Measurements from ENCODE around the gene SH3BGR. TPM values are rescaled to one million over a fixed set of nuclear protein-coding genes. Genes with fewer than 3 reads are reported as not detected.
A peak's percentile ranks its signal among the peaks of the same experiment; 100 is the strongest.

Gene SH3BGR
- total and polyA plus RNA-seq, 10 of the 15 experiments (the other 5 are each of a cell fraction or from before 2014, with no cell fraction given): 0.45 to 3.5 (median 1.7) TPM

GRCh38 chr21:39525601-39526000, 73.8 kb downstream of the SH3BGR start:
- no peaks in the 10 kb centered on the region for H3K9me3 ChIP-seq (replicated peaks; ENCODE audit: control insufficient read depth, insufficient read depth, low read length)
- WGBS (ENCODE audit: insufficient coverage, insufficient replicate concordance, low lambda C conversion rate, missing lambda C conversion rate): 24% methylated on average over 12 of the region's 12 CpGs
- intact Hi-C loops (cut with micrococcal nuclease; ENCODE audit: unreplicated experiment) (no loop called here), in situ Hi-C loops (cut with MboI) (loop anchor here (10.0 kb wide), 1 partner anchor 1609 kb away; no protein-coding TSS in a partner anchor)
- no peak overlapping the region for H3K9ac ChIP-seq (ENCODE audit: control insufficient read depth, insufficient read depth, low read length)
- H3K4me3 ChIP-seq: no peak overlapping the region
- CTCF ChIA-PET: no interaction called here
- H3K4me1 ChIP-seq (ENCODE audit: control insufficient read depth, insufficient read depth, low read length): no peaks in the 10 kb centered on the region
- DNase-seq (ENCODE audit: low read depth, low spot score) (no peak), ATAC-seq (peak; percentile 56), FAIRE-seq (no peak)
- POLR2A ChIA-PET: no interaction called here
- no peaks in the 10 kb centered on the region for H4K20me1 ChIP-seq (ENCODE audit: control insufficient read depth, insufficient read depth)
- BruUV-seq (replicated peaks): no TSS peak
- H3K79me2 ChIP-seq (ENCODE audit: control insufficient read depth, insufficient read depth, low read length): no peaks in the 10 kb centered on the region
- SMC1A ChIA-PET (ENCODE audit: uncharacterized antibody, unreplicated experiment): no interaction called here
- RAD21 ChIA-PET (ENCODE audit: unreplicated experiment): no interaction called here
- no peak overlapping the region for H2AFZ ChIP-seq (ENCODE audit: control insufficient read depth, low read depth, low read length)
- no peaks in the 10 kb centered on the region for H3K27me3 ChIP-seq (replicated peaks in 1 of 2; ENCODE audit: control insufficient read depth in 2 of 2, insufficient read depth in 2 of 2, low read length in 1 of 2)
- no peak overlapping the region for H3K4me2 ChIP-seq (ENCODE audit: control insufficient read depth, insufficient read depth)
- no peak overlapping the region for H3K27ac ChIP-seq (ENCODE audit: control insufficient read depth, insufficient read depth)
- no peaks in the 10 kb centered on the region for H3K36me3 ChIP-seq (ENCODE audit: control insufficient read depth in 2 of 2, insufficient read depth in 2 of 2, low read length in 1 of 2)
- TF ChIP-seq SPI1 (IDR thresholded peaks at IDR 0.05; ENCODE audit: borderline replicate concordance, insufficient read depth, low read depth, low read length) (peak; percentile 24; the same call in 1 of the 2 replicates), TCF12 (IDR thresholded peaks at IDR 0.05; ENCODE audit: low read depth, low read length) (no peak)

GRCh38 chr21:39527067-39527595, 75.4 kb downstream of the SH3BGR start:
- no peak overlapping the region for H3K27ac ChIP-seq (ENCODE audit: control insufficient read depth, insufficient read depth)
- no peak overlapping the region for H3K4me2 ChIP-seq (ENCODE audit: control insufficient read depth, insufficient read depth)
- FAIRE-seq (no peak), ATAC-seq (no peak), DNase-seq (ENCODE audit: low read depth, low spot score) (no peak)
- no peaks in the 10 kb centered on the region for H4K20me1 ChIP-seq (ENCODE audit: control insufficient read depth, insufficient read depth)
- 3% methylated on average over 5 of the region's 5 CpGs for WGBS (ENCODE audit: insufficient coverage, insufficient replicate concordance, low lambda C conversion rate, missing lambda C conversion rate)
- H3K27me3 ChIP-seq (replicated peaks in 1 of 2; ENCODE audit: control insufficient read depth in 2 of 2, insufficient read depth in 2 of 2, low read length in 1 of 2): no peaks in the 10 kb centered on the region
- ChIA-PET RAD21 (ENCODE audit: unreplicated experiment) (no interaction called here), SMC1A (ENCODE audit: uncharacterized antibody, unreplicated experiment) (no interaction called here), CTCF (interaction anchor here (2.2 kb wide), 1 partner anchor 9 kb away, joined by 8 read pairs; no protein-coding TSS in a partner anchor), POLR2A (no interaction called here)
- H3K36me3 ChIP-seq (ENCODE audit: control insufficient read depth in 2 of 2, insufficient read depth in 2 of 2, low read length in 1 of 2): no peaks in the 10 kb centered on the region
- no peaks in the 10 kb centered on the region for H3K4me1 ChIP-seq (ENCODE audit: control insufficient read depth, insufficient read depth, low read length)
- BruUV-seq (replicated peaks): no TSS peak
- no peaks in the 10 kb centered on the region for H3K79me2 ChIP-seq (ENCODE audit: control insufficient read depth, insufficient read depth, low read length)
- intact Hi-C loops (cut with micrococcal nuclease; ENCODE audit: unreplicated experiment) (no loop called here), in situ Hi-C loops (cut with MboI) (loop anchor here (10.0 kb wide), 1 partner anchor 1608 kb away; no protein-coding TSS in a partner anchor)
- no peak overlapping the region for H2AFZ ChIP-seq (ENCODE audit: control insufficient read depth, low read depth, low read length)
- no peak overlapping the region for H3K4me3 ChIP-seq
- no peaks in the 10 kb centered on the region for H3K9me3 ChIP-seq (replicated peaks; ENCODE audit: control insufficient read depth, insufficient read depth, low read length)
- H3K9ac ChIP-seq (ENCODE audit: control insufficient read depth, insufficient read depth, low read length): no peak overlapping the region
- TF ChIP-seq PAX8 (IDR thresholded peaks at IDR 0.05): no peak
- no peak for TF ChIP-seq FOXM1 (IDR thresholded peaks at IDR 0.05; ENCODE audit: low read depth, low read length)
- TF ChIP-seq BHLHE40 (IDR thresholded peaks at IDR 0.05; ENCODE audit: borderline replicate concordance in 1 of 2, low read depth in 2 of 2, low read length in 1 of 2): no peak
- TF ChIP-seq E4F1 (IDR thresholded peaks at IDR 0.05; ENCODE audit: borderline replicate concordance, partially characterized antibody): no peak
- TF ChIP-seq RBBP5 (conservative IDR thresholded peaks at IDR 0.05): no peak
- TF ChIP-seq KDM1A (IDR thresholded peaks at IDR 0.05; ENCODE audit: borderline replicate concordance): no peak
- TF ChIP-seq POLR2AphosphoS2 (IDR thresholded peaks at IDR 0.05; ENCODE audit: low read depth, low read length): no peak
- no peak for TF ChIP-seq LARP7 (IDR thresholded peaks at IDR 0.05)
- no peak for TF ChIP-seq KAT2A (conservative IDR thresholded peaks at IDR 0.05; ENCODE audit: control insufficient read depth, low read depth, low read length)
- TF ChIP-seq HDAC2 (IDR thresholded peaks at IDR 0.05): no peak
- no peak for TF ChIP-seq YY1 (IDR thresholded peaks at IDR 0.05; ENCODE audit: low read depth, low read length)
- TF ChIP-seq, protein P1, sequence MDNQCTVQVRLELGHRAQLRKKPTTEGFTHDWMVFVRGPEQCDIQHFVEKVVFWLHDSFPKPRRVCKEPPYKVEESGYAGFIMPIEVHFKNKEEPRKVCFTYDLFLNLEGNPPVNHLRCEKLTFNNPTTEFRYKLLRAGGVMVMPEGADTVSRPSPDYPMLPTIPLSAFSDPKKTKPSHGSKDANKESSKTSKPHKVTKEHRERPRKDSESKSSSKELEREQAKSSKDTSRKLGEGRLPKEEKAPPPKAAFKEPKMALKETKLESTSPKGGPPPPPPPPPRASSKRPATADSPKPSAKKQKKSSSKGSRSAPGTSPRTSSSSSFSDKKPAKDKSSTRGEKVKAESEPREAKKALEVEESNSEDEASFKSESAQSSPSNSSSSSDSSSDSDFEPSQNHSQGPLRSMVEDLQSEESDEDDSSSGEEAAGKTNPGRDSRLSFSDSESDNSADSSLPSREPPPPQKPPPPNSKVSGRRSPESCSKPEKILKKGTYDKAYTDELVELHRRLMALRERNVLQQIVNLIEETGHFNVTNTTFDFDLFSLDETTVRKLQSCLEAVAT (IDR thresholded peaks at IDR 0.05): no peak
